GM12891 (cell line): Measurements from ENCODE around the gene RCOR1.

Experiments used
- PAX5 ChIP-seq: IDR thresholded peaks from 2 replicates; pipeline ENCODE4 v1.6.1; 2011; ENCODE audit warnings: low read length, moderate library complexity, mild to moderate bottlenecking; ENCODE audit not compliant: insufficient read depth, severe bottlenecking
- POLR2A ChIP-seq: IDR thresholded peaks from 2 replicates; pipeline ENCODE4 v1.6.1; 2011; ENCODE audit warnings: low read depth, low read length, control low read depth
- POLR2AphosphoS5 ChIP-seq: IDR thresholded peaks from 2 replicates; pipeline ENCODE4 v1.6.1; 2011; ENCODE audit warnings: low read depth, low read length, control low read depth
- POU2F2 ChIP-seq: IDR thresholded peaks from 2 replicates; pipeline ENCODE4 v1.6.1; 2011; ENCODE audit warnings: low read depth, mild to moderate bottlenecking, control low read depth, low read length, moderate library complexity
- SPI1 ChIP-seq: IDR thresholded peaks from 2 replicates; pipeline ENCODE4 v1.6.1; 2011; ENCODE audit warnings: low read depth, low read length, control low read depth
- TAF1 ChIP-seq: IDR thresholded peaks from 2 replicates; pipeline ENCODE4 v1.6.1; 2011; ENCODE audit warnings: low read depth, low read length, control low read depth

DNA sequence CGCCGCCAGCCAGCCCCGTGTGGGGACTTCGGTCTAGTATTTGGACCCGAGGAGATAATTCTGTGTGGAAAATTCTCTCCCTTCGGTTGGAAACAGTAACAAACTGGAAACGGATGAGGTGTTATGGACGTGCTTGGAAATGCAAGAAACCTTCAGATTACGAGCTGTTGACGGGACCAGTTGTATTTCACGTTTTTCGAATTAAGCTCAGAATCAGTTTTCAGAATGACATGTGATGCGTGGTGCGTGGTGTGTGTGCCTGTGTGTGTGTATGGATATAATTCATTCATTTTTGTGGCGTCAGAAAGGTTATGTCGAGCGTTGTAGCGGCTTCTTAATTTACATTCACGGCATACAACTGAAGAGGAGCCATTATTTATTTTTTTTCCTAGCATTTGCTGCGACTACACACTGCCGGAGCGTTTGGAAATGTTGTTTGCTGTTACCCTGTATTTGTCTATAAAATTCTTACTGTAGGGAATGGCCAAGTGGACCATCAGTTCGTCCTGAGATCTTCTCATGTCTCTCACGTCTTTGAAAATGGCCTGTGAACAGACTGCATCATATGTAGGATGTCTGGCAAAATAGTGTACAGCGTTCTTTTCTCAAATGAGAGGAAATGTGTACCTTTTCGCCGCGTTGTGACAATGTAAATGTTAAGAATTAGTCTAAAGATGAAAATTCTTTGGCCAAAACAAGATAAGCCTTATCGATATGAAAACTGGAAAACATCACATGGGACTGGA is 186.1 kb downstream of the RCOR1 start:
- no peak for TF ChIP-seq POLR2A
- no peak for TF ChIP-seq POLR2AphosphoS5
- no peak for TF ChIP-seq PAX5
- no peak for TF ChIP-seq TAF1
- TF ChIP-seq SPI1: no peak
- no peak for TF ChIP-seq POU2F2
